Measurements from ENCODE around the gene FANCG. TPM values are rescaled to one million over a fixed set of nuclear protein-coding genes. Genes with fewer than 3 reads are reported as not detected.

The FANCG gene
- total and polyA plus RNA-seq, 2 experiments from 2014 or later: 13.4 to 15.3 TPM

DNA sequence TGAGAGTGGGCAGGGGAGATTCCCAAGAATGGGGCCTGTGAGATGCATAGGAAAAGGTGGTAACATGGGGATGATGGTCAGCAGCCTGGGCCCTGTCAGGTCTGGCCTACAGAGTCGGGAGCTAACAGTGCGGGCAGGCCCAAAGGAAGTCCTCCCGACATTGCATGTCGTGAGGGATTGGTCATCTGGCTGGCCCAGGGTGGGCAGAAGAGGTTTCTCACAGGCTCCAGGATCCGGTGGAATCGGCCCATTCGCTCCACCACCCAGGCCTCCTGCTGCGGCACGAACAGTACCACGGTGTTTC lies 22.7 kb upstream of the FANCG start:
- H3K9me2 ChIP-seq (replicated peaks; ENCODE audit: insufficient read depth): no peaks in the 10 kb centered on the region
- DNase-seq (ENCODE audit: low spot score): no peak
- H3K79me2 ChIP-seq: peaks cover 16% of the 10 kb centered on the region
- H4K20me1 ChIP-seq (ENCODE audit: insufficient read depth, poor library complexity, severe bottlenecking): no peaks in the 10 kb centered on the region
- no peaks in the 10 kb centered on the region for H3K9me3 ChIP-seq (ENCODE audit: low read depth)
- peak overlapping the region; percentile 73 for H3K4me3 ChIP-seq
- H3K36me3 ChIP-seq (replicated peaks; ENCODE audit: insufficient read depth, low read depth): no peaks in the 10 kb centered on the region
- TF ChIP-seq EZH2phosphoT487 (IDR thresholded peaks at IDR 0.05; ENCODE audit: low read depth, severe bottlenecking, unreplicated experiment) (no peak), CTCF (IDR thresholded peaks at IDR 0.05; ENCODE audit: poor library complexity) (no peak), EZH2 (IDR thresholded peaks at IDR 0.05; ENCODE audit: borderline replicate concordance) (no peak)
- H3K4me2 ChIP-seq: peak overlapping the region; percentile 97
- no peaks in the 10 kb centered on the region for H3K27me3 ChIP-seq
- peaks cover 11% of the 10 kb centered on the region for H3K4me1 ChIP-seq (ENCODE audit: insufficient read depth)
- 6% methylated on average over 10 of the region's 10 CpGs for WGBS (ENCODE audit: low lambda C conversion rate, missing lambda C conversion rate)
- H2AFZ ChIP-seq: peak overlapping the region; percentile 81
- peak overlapping the region; percentile 83 for H3K27ac ChIP-seq

- H3K4me2 ChIP-seq: no peak overlapping the region
- no peaks in the 10 kb centered on the region for H3K9me2 ChIP-seq (replicated peaks; ENCODE audit: insufficient read depth)
- no peak overlapping the region for H2AFZ ChIP-seq
- TF ChIP-seq CTCF (IDR thresholded peaks at IDR 0.05; ENCODE audit: poor library complexity) (no peak), EZH2 (IDR thresholded peaks at IDR 0.05; ENCODE audit: borderline replicate concordance) (no peak), EZH2phosphoT487 (IDR thresholded peaks at IDR 0.05; ENCODE audit: low read depth, severe bottlenecking, unreplicated experiment) (no peak)
- no peak overlapping the region for H3K4me3 ChIP-seq
- DNase-seq (ENCODE audit: low spot score): no peak
- no peaks in the 10 kb centered on the region for H4K20me1 ChIP-seq (ENCODE audit: insufficient read depth, poor library complexity, severe bottlenecking)
- 92% methylated on average over 3 of the region's 3 CpGs for WGBS (ENCODE audit: low lambda C conversion rate, missing lambda C conversion rate)
- peaks cover 20% of the 10 kb centered on the region for H3K79me2 ChIP-seq
- H3K4me1 ChIP-seq (ENCODE audit: insufficient read depth): peaks cover 11% of the 10 kb centered on the region
- no peak overlapping the region for H3K27ac ChIP-seq
- H3K9me3 ChIP-seq (ENCODE audit: low read depth): no peaks in the 10 kb centered on the region
- no peaks in the 10 kb centered on the region for H3K36me3 ChIP-seq (replicated peaks; ENCODE audit: insufficient read depth, low read depth)
- H3K27me3 ChIP-seq: no peaks in the 10 kb centered on the region
Observed at GRCh38 chr9:35097573-35097972, 17.8 kb upstream of the FANCG start.

DNA sequence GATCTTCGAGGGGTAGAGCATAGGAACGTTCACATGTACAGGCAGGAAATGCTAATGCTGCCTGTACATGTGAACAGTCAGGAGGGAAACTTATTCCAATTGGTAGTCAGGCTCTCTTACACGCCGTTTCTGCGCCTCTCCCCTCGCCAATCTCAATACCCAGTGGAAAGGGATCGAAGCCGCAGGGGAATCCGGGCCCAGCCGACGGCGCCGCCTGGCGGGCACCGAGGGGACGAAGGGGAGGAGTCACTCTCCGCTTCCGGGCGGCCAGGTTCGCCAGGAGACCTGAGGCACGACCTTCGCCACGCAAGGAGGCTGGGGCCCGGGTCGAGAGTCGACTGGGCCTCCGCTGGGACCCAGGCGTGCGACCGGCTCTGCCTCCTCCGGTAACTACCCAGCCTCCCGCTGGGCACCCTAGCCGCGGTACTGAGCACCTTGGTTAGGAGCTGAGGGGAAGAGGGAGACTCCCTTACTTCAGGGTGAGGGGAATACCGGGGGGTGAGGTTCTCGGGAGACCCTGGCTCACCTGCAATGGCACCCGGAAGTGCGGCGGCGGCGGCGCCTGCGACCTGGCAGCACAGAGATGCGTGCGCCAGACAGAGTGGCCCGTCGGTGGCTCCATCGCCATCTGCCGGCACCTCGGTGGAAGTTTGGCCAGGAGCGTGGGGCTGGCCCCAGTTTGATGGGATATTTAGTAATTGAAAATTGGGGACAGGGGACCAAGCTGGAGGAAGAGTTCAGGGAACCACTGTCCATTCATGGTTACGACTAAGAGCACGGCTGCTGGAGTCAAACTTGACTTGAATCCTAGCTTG lies 16.5 kb upstream of the FANCG start, which contains the start of gene PIGO:
Gene PIGO, minus strand, starts transcription at position 557 of the 815 bp plus-strand sequence. CDS start 1,026 bp downstream, outside the sequence.
- peak within 1 kb of the TSS; percentile 53 for H3K4me3 ChIP-seq
- H3K4me1 ChIP-seq (ENCODE audit: insufficient read depth): peaks cover 5% of the 10 kb centered on the region
- no peaks in the 10 kb centered on the region for H4K20me1 ChIP-seq (ENCODE audit: insufficient read depth, poor library complexity, severe bottlenecking)
- H2AFZ ChIP-seq: peak within 1 kb of the TSS; percentile 88
- 2% methylated on average over 52 of the region's 53 CpGs for WGBS (ENCODE audit: low lambda C conversion rate, missing lambda C conversion rate)
- H3K36me3 ChIP-seq (replicated peaks; ENCODE audit: insufficient read depth, low read depth): no peaks in the 10 kb centered on the region
- peak; percentile 94 for DNase-seq (ENCODE audit: low spot score)
- peak within 1 kb of the TSS; percentile 99 for H3K27ac ChIP-seq
- no peaks in the 10 kb centered on the region for H3K9me2 ChIP-seq (replicated peaks; ENCODE audit: insufficient read depth)
- TF ChIP-seq EZH2 (IDR thresholded peaks at IDR 0.05; ENCODE audit: borderline replicate concordance) (no peak), CTCF (IDR thresholded peaks at IDR 0.05; ENCODE audit: poor library complexity) (peak; percentile 75)
- no peaks in the 10 kb centered on the region for H3K27me3 ChIP-seq
- peak within 1 kb of the TSS; percentile 75 for H3K4me2 ChIP-seq
- peaks cover 7% of the 10 kb centered on the region for H3K79me2 ChIP-seq
- no peaks in the 10 kb centered on the region for H3K9me3 ChIP-seq (ENCODE audit: low read depth)
